HG02885 (cell line): ENCODE data around the gene DST.

ENCODE experiments used
- ATAC-seq: cut with Tn5 transposase; IDR thresholded peaks from one replicate; pipeline ENCODE4 v1.9.1; 2021; ENCODE audit warnings: mild to moderate bottlenecking; ENCODE audit not compliant: unreplicated experiment, poor library complexity

Gene DST

DNA sequence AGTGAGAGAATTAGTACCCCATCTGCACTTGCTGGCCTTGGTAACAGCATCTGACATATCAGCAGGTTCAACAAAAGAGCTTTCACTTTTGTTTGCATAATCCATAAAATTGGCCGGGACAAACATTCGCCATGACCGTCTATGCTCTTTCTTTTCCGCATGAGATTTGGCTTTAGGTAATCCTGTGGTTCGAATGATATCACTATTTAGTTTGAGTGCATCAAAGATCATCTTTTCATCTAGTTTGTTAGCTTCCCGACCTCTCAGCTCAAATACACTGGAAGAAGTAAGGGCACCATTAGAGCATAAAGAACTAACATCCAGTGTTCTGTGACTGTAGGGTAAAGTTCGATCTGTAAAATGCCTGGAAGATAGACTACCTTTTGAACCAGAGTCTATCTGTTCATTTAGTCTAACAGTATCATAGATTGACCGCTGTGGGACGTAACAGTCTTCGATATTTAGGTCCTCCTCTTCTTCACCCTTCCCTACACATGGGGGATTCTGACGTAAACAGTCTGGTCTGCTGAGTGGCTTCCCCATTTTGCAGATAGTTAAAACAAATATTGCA, 101.6 kb downstream of the DST start:
- no peak for ATAC-seq

DNA sequence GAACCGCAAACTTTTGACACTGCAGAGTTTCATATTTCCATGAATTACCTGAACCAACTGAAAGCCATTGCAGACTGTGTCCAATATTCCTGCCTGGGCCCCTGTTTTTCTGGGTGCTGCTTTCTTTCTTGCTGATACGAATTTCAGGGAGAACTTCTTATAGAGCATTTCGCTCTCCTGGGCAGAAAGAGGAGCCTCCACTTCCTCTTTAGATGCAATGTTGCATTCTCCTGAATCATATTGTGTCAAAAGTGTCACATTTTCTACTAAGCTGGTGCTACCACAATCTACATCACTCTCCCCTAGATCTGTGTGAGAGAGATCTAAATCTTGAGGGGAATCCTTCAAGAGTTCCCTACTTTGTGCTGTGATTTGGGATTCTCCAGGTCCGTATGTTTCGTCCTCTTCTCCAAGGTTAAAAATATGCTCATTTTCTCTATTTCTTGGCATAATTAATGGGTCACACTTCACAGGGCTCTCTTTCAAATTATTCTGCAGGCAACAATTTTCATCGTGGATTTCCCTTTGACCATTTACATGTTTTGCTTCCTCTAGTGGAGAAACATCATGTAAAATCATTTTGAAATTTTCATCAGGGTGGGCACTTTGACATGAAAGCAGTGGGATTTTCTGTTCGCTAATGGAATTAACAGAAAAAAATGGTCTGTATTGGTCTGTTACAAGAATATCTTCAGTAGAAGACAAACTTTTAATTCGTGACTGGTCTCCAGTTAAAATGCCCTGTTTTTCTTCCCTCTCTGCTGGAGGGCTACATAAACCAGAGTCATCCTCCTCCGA, 102.3 kb downstream of the DST start:
- no peak for ATAC-seq

- ATAC-seq: no peak
Observed at GRCh38 chr6:56539527-56540105, 103.1 kb downstream of the DST start.

DNA sequence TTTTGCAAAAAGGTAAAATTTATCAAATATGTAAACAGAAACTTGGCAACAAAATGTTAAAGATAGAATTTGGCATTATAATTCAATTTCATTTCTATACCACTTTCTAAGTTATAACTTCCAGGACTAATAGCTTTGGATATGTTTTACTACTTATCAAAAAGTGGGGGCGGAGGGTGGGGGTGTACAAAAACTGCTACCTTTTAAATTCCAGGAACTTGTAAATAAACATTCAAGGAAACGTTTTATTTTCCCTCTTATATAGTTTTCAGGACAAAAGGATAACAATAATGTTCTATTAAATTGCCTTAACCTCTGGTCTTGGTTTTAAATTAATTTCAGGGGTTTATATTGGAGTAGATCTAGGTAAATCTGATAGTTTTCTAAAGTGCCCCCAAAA, 103.8 kb downstream of the DST start:
- no peak for ATAC-seq

DNA sequence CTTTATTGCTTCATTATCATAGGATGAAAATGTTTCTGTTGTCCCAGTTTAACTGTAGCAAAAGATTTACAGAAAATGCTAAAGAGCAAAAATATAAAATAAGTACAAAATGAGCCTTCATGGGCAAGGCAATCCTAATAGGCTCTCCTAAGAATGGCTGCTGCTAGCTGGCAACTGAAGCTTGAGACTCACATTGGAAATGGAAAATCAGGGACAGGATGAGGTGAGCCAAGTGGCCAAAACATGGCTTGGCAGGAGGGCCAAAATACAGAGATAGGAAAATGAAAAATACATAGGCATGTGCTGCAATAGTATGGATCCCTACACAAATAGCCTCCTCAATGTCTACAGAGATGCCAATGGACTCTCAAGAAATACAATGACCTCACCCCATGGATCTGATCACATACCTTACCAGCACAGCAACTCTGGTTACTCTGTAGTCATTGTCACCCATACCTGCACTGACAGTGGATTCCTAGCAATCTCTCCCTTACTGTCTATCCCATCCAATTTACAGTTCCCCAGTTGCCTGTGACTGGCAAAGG, 105.4 kb downstream of the DST start:
- no peak for ATAC-seq

DNA sequence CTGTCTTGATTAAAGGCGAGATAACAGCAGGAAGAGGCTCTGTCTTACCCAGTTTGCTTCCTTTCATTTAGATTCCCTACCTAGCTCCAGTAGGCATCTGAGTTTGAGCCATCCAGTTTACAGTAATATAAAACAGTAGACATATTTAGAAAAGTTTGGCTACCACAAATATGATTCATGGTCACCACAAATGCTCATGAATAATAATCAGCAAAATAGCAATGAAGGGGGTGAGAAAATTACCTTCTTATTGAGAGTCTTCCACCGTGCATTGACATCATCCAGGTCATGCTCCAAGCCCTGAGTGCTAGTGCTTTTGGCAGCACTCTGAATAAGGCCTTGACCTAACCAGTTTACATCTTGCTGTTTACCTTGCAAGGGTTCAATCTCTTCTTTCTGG, 106.2 kb downstream of the DST start:
- ATAC-seq: no peak

GRCh38 chr6:56535626-56536025, 107.1 kb downstream of the DST start:
- ATAC-seq: no peak

GRCh38 chr6:56534680-56535419, 107.8 kb downstream of the DST start:
- no peak for ATAC-seq

GRCh38 chr6:56532766-56533551, 109.7 kb downstream of the DST start:
- no peak for ATAC-seq

DNA sequence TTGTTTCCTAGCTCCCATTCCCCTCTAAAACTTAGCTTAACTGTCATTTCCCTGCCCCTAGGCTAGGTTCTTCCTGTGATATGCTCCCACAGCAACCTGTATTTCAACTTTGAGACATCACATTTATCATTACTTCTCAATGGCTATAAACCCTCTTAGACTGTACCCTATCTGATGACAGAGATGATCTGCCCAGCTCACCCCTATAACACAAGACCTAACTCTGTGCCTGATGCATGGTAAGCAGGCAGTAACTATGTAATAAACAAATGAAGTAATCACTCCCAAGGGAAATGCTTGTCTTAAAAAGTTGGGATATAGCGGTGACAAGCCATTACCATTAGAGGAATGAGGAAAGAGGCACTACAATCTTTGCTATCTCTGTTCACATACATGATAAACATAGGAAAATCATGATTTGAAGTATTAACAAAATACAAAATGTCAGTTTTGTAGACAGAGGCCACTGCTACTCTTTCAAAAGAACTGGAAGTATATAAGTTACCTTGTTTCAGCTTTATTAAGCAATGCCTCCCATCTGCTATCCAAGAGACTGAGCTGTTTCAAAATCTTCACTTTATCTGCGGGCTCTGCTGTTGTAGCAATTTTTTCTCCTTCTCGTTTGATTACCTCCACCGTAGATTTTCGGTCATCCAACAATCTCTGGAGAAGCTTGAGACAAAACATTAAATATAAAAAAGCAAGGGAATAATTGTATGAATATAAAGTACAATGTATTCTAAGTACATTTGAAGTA, 110.7 kb downstream of the DST start:
- ATAC-seq: no peak

DNA sequence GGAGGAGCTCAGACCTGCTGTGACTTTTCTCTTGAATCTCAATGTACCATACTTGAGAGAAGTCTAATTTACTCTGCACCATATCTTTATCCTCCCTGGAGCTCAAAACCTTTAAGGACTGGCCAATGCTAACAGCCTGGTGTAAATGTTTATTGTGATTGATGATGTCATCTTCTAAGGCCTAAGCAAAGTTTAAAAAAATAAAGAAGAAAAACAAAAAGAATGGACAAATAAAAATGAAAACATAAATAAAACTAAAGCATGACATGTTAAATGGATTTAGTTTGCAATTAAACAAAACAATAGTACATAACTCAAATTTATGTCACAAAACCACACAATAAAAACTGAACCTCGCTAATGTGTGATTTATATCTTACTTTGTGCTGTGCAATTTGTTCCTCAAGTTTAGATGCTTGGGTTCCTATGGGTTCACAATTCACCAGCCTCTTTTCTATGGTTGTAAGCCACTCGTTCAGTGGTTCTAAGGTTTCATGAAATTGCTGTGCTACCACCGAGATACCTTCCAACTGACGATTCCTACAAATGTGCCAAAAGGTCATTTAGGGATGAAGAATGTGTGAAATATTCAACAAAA, 113.0 kb downstream of the DST start:
- no peak for ATAC-seq

DNA sequence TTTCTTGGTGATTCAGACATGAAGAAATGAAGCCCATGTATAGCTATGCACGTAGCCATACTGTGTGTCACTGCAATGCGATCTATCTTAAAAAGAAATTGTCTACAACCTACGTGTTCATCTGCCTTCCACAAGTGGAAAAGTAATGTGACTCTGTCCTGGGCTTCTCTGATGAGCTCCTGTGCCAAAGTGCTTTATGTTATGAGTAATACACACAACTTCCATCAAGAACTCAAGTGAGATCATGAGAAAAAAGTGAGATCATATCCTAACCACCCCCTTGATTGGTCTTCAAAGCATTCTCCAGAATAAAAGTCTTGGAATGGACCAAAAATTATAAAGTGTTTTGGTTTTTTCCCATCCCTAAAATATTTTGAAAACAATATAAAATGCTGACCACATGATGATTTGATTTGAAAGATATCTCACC, 114.3 kb downstream of the DST start:
- ATAC-seq: no peak

DNA sequence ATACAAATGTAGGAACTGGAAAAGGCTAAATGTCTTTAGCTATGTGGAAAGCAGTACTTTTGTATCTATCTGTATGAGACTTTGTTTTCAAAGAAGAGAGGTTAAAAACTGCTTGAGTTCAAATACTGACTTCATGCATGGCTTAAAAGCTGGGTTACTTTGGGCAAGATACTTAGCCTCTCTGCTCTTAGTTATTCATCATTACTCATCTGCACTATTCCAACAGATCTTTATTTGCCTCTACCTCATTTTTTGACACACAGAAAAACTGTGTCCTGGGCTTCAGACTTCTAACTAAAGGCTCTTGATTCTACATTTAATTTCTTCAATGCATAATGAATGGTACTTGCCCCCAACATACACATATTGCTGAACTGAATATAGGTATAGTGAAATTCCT, 114.8 kb downstream of the DST start:
- ATAC-seq: no peak

- no peak for ATAC-seq
Observed at GRCh38 chr6:56526860-56527544, 115.7 kb downstream of the DST start.

DNA sequence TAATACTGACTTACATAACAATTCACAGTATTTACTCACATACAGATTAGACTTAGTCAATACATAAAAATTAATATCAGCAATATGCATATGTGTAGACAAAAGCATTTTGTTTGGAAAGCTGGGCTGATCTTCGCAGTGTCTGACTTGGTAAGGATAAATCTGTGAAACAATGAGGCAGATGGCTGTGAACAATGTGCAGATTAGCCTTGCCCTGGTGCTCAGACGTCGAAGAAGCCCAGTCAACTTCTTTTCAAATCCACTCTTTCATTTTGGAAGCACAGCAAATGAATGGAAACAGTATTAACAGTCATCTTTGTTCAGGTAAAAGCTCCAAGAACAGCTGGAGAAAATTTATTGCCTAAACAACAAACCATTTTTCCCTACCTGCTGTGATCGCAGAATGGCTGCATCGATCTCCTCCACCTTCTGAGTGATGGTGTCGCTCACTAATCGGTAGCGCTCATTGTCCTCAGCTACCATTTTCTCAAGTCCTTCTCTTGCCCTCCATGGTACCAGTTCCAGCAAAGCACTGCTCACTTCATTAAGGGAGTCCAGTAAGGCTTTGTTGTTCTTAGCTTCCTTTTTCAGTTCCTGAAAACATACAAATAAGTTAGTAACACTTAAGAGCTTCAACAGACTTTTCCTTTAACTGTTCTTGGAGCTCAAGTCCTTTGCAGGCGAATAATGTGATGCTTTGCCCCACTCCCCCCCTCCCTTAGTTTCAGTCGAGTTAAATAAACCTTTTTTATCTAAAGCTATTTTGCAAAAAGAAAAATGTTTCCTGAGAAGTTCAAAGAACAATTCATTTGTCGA, 116.5 kb downstream of the DST start:
- ATAC-seq: no peak

DNA sequence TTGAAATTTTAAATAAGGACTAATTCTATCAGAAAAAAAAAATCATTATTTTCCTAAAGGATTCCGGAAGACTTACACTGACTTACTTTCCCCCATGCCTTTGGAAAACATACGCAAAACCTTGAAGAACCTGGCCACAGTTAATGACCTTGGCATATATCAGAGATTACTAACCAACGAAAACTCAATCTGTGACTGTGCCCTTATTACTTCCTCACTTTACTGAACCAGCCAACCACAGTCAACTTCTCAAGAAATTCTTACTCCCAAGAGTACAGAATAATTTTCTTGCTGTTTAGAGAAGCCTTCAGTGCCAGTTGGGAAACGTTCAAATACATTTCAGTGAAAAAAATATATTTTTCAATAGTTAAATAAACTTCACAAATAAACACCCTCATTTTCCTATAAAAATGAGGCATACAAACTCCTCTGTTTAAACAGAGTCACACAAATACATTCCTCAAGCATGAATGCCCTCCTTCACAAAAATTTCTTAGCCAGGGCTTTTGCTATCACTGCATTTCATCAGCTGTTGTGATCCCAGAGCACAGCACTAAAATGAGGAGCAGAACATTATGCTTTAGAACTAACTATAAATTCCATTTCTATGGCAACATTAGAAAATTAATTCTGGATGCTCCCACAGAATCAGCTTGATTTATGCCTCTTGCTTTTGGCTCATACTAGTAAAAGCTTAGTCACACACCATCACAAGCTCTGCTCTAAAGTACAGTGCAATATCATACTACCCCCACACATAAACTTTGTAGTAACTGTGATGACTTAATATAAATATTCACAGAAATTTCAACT, 117.6 kb downstream of the DST start:
- ATAC-seq: no peak
